ENCODE measurements around the gene GOLGA7B. TPM values are rescaled to one million over a fixed set of nuclear protein-coding genes. Genes with fewer than 3 reads are reported as not detected.

Gene GOLGA7B
- total RNA-seq, 1 donor from 2014 or later: 2.5 TPM

- Mint-ChIP-seq H3K4me3 (ENCODE audit: unreplicated experiment) (no peak overlapping the region), H3K4me1 (ENCODE audit: unreplicated experiment) (peaks cover 24% of the 10 kb centered on the region), H3K36me3 (ENCODE audit: low read depth, unreplicated experiment) (no peaks in the 10 kb centered on the region), H3K9me3 (ENCODE audit: unreplicated experiment) (no peaks in the 10 kb centered on the region), H3K27ac (ENCODE audit: unreplicated experiment) (no peak overlapping the region), H3K27me3 (ENCODE audit: unreplicated experiment) (peaks cover 14% of the 10 kb centered on the region)
- no peak for DNase-seq (ENCODE audit: low spot score)
- TF ChIP-seq, protein P1, sequence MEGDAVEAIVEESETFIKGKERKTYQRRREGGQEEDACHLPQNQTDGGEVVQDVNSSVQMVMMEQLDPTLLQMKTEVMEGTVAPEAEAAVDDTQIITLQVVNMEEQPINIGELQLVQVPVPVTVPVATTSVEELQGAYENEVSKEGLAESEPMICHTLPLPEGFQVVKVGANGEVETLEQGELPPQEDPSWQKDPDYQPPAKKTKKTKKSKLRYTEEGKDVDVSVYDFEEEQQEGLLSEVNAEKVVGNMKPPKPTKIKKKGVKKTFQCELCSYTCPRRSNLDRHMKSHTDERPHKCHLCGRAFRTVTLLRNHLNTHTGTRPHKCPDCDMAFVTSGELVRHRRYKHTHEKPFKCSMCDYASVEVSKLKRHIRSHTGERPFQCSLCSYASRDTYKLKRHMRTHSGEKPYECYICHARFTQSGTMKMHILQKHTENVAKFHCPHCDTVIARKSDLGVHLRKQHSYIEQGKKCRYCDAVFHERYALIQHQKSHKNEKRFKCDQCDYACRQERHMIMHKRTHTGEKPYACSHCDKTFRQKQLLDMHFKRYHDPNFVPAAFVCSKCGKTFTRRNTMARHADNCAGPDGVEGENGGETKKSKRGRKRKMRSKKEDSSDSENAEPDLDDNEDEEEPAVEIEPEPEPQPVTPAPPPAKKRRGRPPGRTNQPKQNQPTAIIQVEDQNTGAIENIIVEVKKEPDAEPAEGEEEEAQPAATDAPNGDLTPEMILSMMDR (IDR thresholded peaks at IDR 0.05; ENCODE audit: unreplicated experiment): no peak
Observed at GRCh38 chr10:97870990-97871389, 21.3 kb downstream of the GOLGA7B start.

DNA sequence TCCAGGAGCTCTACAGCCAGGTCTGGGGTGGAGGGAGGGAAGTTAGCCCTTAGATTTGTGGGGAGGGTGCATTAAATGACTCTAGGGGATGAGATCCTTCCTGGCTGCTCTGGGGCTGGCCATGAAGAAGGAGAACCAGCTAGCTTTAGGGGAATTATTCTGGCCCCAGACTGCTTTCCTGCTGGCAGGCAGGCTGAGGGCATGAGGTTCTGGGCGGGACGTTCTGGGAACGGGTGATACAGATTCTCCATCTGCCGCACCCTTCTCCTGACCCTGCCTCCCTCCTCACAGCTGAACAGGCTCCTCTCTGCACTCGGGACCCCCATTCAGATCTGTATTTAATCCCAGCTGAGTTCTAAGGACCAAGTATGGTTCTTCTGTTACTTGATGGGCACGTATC is 23.9 kb downstream of the GOLGA7B start:
- H3K9me3 Mint-ChIP-seq (ENCODE audit: unreplicated experiment): no peaks in the 10 kb centered on the region
- H3K27me3 Mint-ChIP-seq (ENCODE audit: unreplicated experiment): peaks cover 12% of the 10 kb centered on the region
- no peaks in the 10 kb centered on the region for H3K36me3 Mint-ChIP-seq (ENCODE audit: low read depth, unreplicated experiment)
- DNase-seq (ENCODE audit: low spot score): no peak
- H3K4me1 Mint-ChIP-seq (ENCODE audit: unreplicated experiment): peaks cover 24% of the 10 kb centered on the region
- H3K27ac Mint-ChIP-seq (ENCODE audit: unreplicated experiment): no peak overlapping the region
- H3K4me3 Mint-ChIP-seq (ENCODE audit: unreplicated experiment): no peak overlapping the region
- TF ChIP-seq, protein P1 (IDR thresholded peaks at IDR 0.05; ENCODE audit: unreplicated experiment): no peak

- no peak for DNase-seq (ENCODE audit: low spot score)
- Mint-ChIP-seq H3K4me3 (ENCODE audit: unreplicated experiment) (no peak overlapping the region), H3K36me3 (ENCODE audit: low read depth, unreplicated experiment) (no peaks in the 10 kb centered on the region), H3K9me3 (ENCODE audit: unreplicated experiment) (no peaks in the 10 kb centered on the region), H3K4me1 (ENCODE audit: unreplicated experiment) (peaks cover 21% of the 10 kb centered on the region), H3K27me3 (ENCODE audit: unreplicated experiment) (peaks cover 12% of the 10 kb centered on the region), H3K27ac (ENCODE audit: unreplicated experiment) (no peak overlapping the region)
- TF ChIP-seq, protein P1 (IDR thresholded peaks at IDR 0.05; ENCODE audit: unreplicated experiment): no peak
Observed at GRCh38 chr10:97874332-97874731, 24.7 kb downstream of the GOLGA7B start.

DNA sequence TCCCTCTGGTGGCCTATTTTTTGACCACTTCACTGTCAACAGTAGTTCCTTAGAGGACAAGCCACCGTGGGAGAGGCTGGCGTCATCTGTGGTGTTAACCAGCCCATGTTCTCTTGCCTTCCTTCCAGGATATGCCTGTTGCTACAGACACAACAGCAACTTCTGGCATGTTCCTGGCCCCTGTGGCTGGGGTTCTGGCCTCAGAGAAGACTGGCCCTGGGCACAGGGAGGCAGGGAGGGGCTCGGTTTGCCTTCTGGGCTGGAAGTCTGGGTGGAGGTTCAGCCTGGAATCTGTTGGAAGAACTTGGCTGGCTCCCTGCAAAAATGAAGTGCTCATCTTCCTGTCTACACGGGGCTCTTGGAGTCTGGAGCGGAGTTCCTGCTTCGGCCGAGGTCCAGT is 25.7 kb downstream of the GOLGA7B start:
- Mint-ChIP-seq H3K9me3 (ENCODE audit: unreplicated experiment) (no peaks in the 10 kb centered on the region), H3K27ac (ENCODE audit: unreplicated experiment) (no peak overlapping the region), H3K36me3 (ENCODE audit: low read depth, unreplicated experiment) (peaks cover under 1% of the 10 kb centered on the region), H3K4me1 (ENCODE audit: unreplicated experiment) (peaks cover 17% of the 10 kb centered on the region), H3K4me3 (ENCODE audit: unreplicated experiment) (no peak overlapping the region), H3K27me3 (ENCODE audit: unreplicated experiment) (peaks cover 11% of the 10 kb centered on the region)
- TF ChIP-seq, protein P1 (IDR thresholded peaks at IDR 0.05; ENCODE audit: unreplicated experiment): no peak
- DNase-seq (ENCODE audit: low spot score): no peak

GRCh38 chr10:97876402-97876801 is 26.8 kb downstream of the GOLGA7B start:
- peaks cover 19% of the 10 kb centered on the region for H3K4me1 Mint-ChIP-seq (ENCODE audit: unreplicated experiment)
- no peaks in the 10 kb centered on the region for H3K9me3 Mint-ChIP-seq (ENCODE audit: unreplicated experiment)
- DNase-seq (ENCODE audit: low spot score): no peak
- no peak overlapping the region for H3K4me3 Mint-ChIP-seq (ENCODE audit: unreplicated experiment)
- no peak overlapping the region for H3K27ac Mint-ChIP-seq (ENCODE audit: unreplicated experiment)
- peaks cover 6% of the 10 kb centered on the region for H3K36me3 Mint-ChIP-seq (ENCODE audit: low read depth, unreplicated experiment)
- TF ChIP-seq, protein P1 (IDR thresholded peaks at IDR 0.05; ENCODE audit: unreplicated experiment): no peak
- peaks cover 15% of the 10 kb centered on the region for H3K27me3 Mint-ChIP-seq (ENCODE audit: unreplicated experiment)

Data from endothelial cell (in vitro differentiated cells).